HG02623 (cell line): ENCODE results near the gene SLC29A3.

Source experiments
- ATAC-seq: cut with Tn5 transposase; IDR thresholded peaks from one replicate; pipeline ENCODE4 v1.9.1; 2021; ENCODE audit warnings: moderate library complexity; ENCODE audit not compliant: unreplicated experiment

Gene SLC29A3

GRCh38 chr10:71366690-71367089 is 47.6 kb downstream of the SLC29A3 start:
- no peak for ATAC-seq

- no peak for ATAC-seq
Measured at GRCh38 chr10:71367271-71367670, 48.2 kb downstream of the SLC29A3 start.

- no peak for ATAC-seq
Measured at GRCh38 chr10:71368176-71368575, 49.1 kb downstream of the SLC29A3 start.

- no peak for ATAC-seq
Measured at GRCh38 chr10:71368643-71369042, 49.6 kb downstream of the SLC29A3 start.

GRCh38 chr10:71369602-71370001 is 50.5 kb downstream of the SLC29A3 start:
- no peak for ATAC-seq

GRCh38 chr10:71370031-71370430 is 51.0 kb downstream of the SLC29A3 start:
- no peak for ATAC-seq

GRCh38 chr10:71371750-71372166 is 52.7 kb downstream of the SLC29A3 start:
- ATAC-seq = no peak

GRCh38 chr10:71372882-71373495 is 53.9 kb downstream of the SLC29A3 start:
- peak; percentile 50 for ATAC-seq

GRCh38 chr10:71374481-71375233 is 55.6 kb downstream of the SLC29A3 start:
- no peak for ATAC-seq

- ATAC-seq = no peak
Measured at GRCh38 chr10:71375952-71376351, 56.9 kb downstream of the SLC29A3 start.

GRCh38 chr10:71378336-71379117 is 59.5 kb downstream of the SLC29A3 start:
- no peak for ATAC-seq

- no peak for ATAC-seq
Measured at GRCh38 chr10:71379118-71379766, 60.2 kb downstream of the SLC29A3 start.

- no peak for ATAC-seq
Measured at GRCh38 chr10:71380841-71381240, 61.8 kb downstream of the SLC29A3 start.

- ATAC-seq = no peak
Measured at GRCh38 chr10:71381611-71382010, 62.6 kb downstream of the SLC29A3 start.

GRCh38 chr10:71382028-71382427 is 63.0 kb downstream of the SLC29A3 start:
- no peak for ATAC-seq

GRCh38 chr10:71382757-71383156 is 63.7 kb downstream of the SLC29A3 start:
- no peak for ATAC-seq

- no peak for ATAC-seq
Measured at GRCh38 chr10:71383972-71384687, 65.1 kb downstream of the SLC29A3 start.

- no peak for ATAC-seq
Measured at GRCh38 chr10:71388171-71388570, 69.1 kb downstream of the SLC29A3 start.

- no peak for ATAC-seq
Measured at GRCh38 chr10:71388583-71389310, 69.7 kb downstream of the SLC29A3 start.
